Body of pancreas (tissue), 4 donors: ENCODE measurements around the gene MLPH.

ENCODE experiments used
- POLR2A ChIP-seq, 3 donors: fragments of 450-650 bp; IDR thresholded peaks; one replicate each; pipeline ENCODE4 v1.6.1; 2016; ENCODE audit warnings: antibody characterized with exemption in 3 of 3, mild to moderate bottlenecking in 2 of 3
- TF ChIP-seq, protein P1 (sequence below), 7 experiments: fragments of 450-650 bp in 4 of 7; fragments of 200-600 bp in 3 of 7; sonication (generic) in 3 of 7; IDR thresholded peaks; one replicate each; pipeline ENCODE4 v1.5.1; 2016 to 2019; ENCODE audit warnings: antibody characterized with exemption in 7 of 7

DNA sequence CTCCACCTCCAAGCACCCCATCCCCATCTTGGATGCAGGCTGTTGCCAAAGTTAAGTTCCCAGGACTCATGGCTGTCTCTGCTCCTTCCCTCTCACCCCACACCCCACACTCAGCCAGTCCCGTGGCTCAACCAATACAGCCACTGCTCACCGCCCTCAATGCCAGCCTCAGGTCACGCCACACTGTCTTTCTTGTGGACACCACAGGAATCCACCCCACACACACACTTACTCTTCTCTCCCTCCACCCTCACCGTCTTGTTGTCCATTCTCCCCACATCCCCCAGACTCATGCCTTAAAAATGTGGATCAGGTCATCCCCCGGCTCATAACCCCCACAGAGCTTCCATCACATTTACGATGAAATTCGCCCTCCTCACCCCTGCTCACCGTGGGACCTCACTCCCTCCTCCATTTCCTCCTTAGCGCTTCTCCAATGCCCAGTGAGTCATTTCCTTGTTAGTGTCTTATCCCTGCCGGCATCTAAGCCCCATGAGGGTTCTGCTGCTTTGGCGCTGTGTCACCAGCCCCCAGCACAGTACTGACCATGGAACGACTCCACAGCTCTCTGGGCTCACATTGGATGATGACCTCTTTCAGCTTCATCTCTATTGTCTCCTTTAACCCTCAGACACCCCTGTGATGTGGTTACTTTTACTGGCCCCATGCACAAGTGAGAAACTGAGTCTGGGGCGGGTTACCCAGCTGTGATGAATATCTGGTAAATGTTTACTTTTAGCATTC is 13.8 kb downstream of the MLPH start:
- no peak for TF ChIP-seq POLR2A (IDR thresholded peaks at IDR 0.05)
- TF ChIP-seq, protein P1, sequence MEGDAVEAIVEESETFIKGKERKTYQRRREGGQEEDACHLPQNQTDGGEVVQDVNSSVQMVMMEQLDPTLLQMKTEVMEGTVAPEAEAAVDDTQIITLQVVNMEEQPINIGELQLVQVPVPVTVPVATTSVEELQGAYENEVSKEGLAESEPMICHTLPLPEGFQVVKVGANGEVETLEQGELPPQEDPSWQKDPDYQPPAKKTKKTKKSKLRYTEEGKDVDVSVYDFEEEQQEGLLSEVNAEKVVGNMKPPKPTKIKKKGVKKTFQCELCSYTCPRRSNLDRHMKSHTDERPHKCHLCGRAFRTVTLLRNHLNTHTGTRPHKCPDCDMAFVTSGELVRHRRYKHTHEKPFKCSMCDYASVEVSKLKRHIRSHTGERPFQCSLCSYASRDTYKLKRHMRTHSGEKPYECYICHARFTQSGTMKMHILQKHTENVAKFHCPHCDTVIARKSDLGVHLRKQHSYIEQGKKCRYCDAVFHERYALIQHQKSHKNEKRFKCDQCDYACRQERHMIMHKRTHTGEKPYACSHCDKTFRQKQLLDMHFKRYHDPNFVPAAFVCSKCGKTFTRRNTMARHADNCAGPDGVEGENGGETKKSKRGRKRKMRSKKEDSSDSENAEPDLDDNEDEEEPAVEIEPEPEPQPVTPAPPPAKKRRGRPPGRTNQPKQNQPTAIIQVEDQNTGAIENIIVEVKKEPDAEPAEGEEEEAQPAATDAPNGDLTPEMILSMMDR (IDR thresholded peaks at IDR 0.05) = no peak
